Measurements from ENCODE around the gene LRRK2. TPM values are rescaled to one million over a fixed set of nuclear protein-coding genes. Genes with fewer than 3 reads are reported as not detected.
"Not testable (repeated sequence)": the region's sequence is repeated elsewhere in the genome, so short reads cannot be mapped to it uniquely, and the experiment has no call there.

Gene LRRK2
- total RNA-seq, 1 donor from 2014 or later = 14.6 TPM

GRCh38 chr12:40248585-40249297, 23.9 kb downstream of the LRRK2 start:
- peak; percentile 66 for ATAC-seq

GRCh38 chr12:40250652-40251051, 25.9 kb downstream of the LRRK2 start:
- not testable (repeated sequence) for ATAC-seq

- ATAC-seq = no peak
These were observed 29.1 kb downstream of the LRRK2 start for GRCh38 chr12:40253936-40254335.

- peak; percentile 93 for ATAC-seq
These were observed 29.8 kb downstream of the LRRK2 start for GRCh38 chr12:40254455-40255085.

- ATAC-seq = no peak
These were observed 33.6 kb downstream of the LRRK2 start for GRCh38 chr12:40258371-40258770.

- ATAC-seq = no peak
These were observed 37.1 kb downstream of the LRRK2 start for GRCh38 chr12:40261937-40262336.

GRCh38 chr12:40262657-40263056, 37.9 kb downstream of the LRRK2 start:
- no peak for ATAC-seq

GRCh38 chr12:40263616-40264409, 39.0 kb downstream of the LRRK2 start:
- ATAC-seq = no peak

GRCh38 chr12:40271981-40272664, 47.3 kb downstream of the LRRK2 start:
- peak; percentile 85 for ATAC-seq

GRCh38 chr12:40281791-40282364, 57.1 kb downstream of the LRRK2 start:
- no peak for ATAC-seq

- no peak for ATAC-seq
These were observed 61.8 kb downstream of the LRRK2 start for GRCh38 chr12:40286583-40286982.

- no peak for ATAC-seq
These were observed 62.7 kb downstream of the LRRK2 start for GRCh38 chr12:40287369-40287975.

- ATAC-seq = no peak
These were observed 68.1 kb downstream of the LRRK2 start for GRCh38 chr12:40292788-40293429.

- no peak for ATAC-seq
These were observed 73.5 kb downstream of the LRRK2 start for GRCh38 chr12:40298341-40298740.

GRCh38 chr12:40300490-40300889, 75.7 kb downstream of the LRRK2 start:
- ATAC-seq = no peak

GRCh38 chr12:40309001-40309400, 84.2 kb downstream of the LRRK2 start:
- ATAC-seq = no peak

GRCh38 chr12:40310211-40310610, 85.4 kb downstream of the LRRK2 start:
- no peak for ATAC-seq

- no peak for ATAC-seq
These were observed 87.4 kb downstream of the LRRK2 start for GRCh38 chr12:40312196-40312595.

GRCh38 chr12:40312982-40313576, 88.3 kb downstream of the LRRK2 start:
- no peak for ATAC-seq

GRCh38 chr12:40313928-40314327, 89.1 kb downstream of the LRRK2 start:
- no peak for ATAC-seq

GRCh38 chr12:40314927-40315326, 90.1 kb downstream of the LRRK2 start:
- ATAC-seq = no peak

Data from esophagus mucosa (tissue), 1 donor.